Transverse colon (tissue), 4 donors: ENCODE results near the gene CYP2C9.

Source experiments
- POLR2AphosphoS5 ChIP-seq, 3 donors: sonication (generic); formaldehyde crosslinking; IDR thresholded peaks; one replicate each; pipeline ENCODE4 v1.6.1; 2016; ENCODE audit warnings: antibody characterized with exemption in 3 of 3
- TF ChIP-seq, protein P1 (sequence below), 5 experiments: fragments of 200-600 bp in 3 of 5; fragments of 450-650 bp in 2 of 5; sonication (generic) in 3 of 5; IDR thresholded peaks; 1 replicate in 2 of 5; 2 replicates in 3 of 5; pipeline ENCODE4 v1.5.1; 2016 to 2017; ENCODE audit warnings: antibody characterized with exemption in 5 of 5, inconsistent platforms in 3 of 5, mild to moderate bottlenecking in 2 of 5, moderate library complexity in 1 of 5

GRCh38 chr10:94938383-94938782, at the start of gene CYP2C9:
- no peak for TF ChIP-seq POLR2AphosphoS5 (IDR thresholded peaks at IDR 0.05)
- TF ChIP-seq, protein P1, sequence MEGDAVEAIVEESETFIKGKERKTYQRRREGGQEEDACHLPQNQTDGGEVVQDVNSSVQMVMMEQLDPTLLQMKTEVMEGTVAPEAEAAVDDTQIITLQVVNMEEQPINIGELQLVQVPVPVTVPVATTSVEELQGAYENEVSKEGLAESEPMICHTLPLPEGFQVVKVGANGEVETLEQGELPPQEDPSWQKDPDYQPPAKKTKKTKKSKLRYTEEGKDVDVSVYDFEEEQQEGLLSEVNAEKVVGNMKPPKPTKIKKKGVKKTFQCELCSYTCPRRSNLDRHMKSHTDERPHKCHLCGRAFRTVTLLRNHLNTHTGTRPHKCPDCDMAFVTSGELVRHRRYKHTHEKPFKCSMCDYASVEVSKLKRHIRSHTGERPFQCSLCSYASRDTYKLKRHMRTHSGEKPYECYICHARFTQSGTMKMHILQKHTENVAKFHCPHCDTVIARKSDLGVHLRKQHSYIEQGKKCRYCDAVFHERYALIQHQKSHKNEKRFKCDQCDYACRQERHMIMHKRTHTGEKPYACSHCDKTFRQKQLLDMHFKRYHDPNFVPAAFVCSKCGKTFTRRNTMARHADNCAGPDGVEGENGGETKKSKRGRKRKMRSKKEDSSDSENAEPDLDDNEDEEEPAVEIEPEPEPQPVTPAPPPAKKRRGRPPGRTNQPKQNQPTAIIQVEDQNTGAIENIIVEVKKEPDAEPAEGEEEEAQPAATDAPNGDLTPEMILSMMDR (IDR thresholded peaks at IDR 0.05) = no peak
